GM12878 (cell line): ENCODE results near the gene NSMCE3. TPM values are rescaled to one million over a fixed set of nuclear protein-coding genes. Genes with fewer than 3 reads are reported as not detected.

Experiments
- BHLHE40 ChIP-seq, 2 experiments: fragments of 450-650 bp in 1 of 2; IDR thresholded peaks; 2 replicates each; pipeline ENCODE4 v1.6.1; 2011 to 2017; ENCODE audit warnings: low read depth in 2 of 2, borderline replicate concordance in 1 of 2, improper control_type of control experiment in 1 of 2, low read length in 1 of 2, mild to moderate bottlenecking in 1 of 2
- CBFB ChIP-seq: IDR thresholded peaks from 2 replicates; pipeline ENCODE4 v1.6.1; 2016; ENCODE audit warnings: antibody characterized with exemption, low read depth
- CBX5 ChIP-seq: sonication (generic); IDR thresholded peaks from 2 replicates; pipeline ENCODE4 v1.6.1; 2016; ENCODE audit warnings: low read depth, moderate library complexity, mild to moderate bottlenecking, inconsistent platforms
- EED ChIP-seq: sonication (generic); IDR thresholded peaks from 2 replicates; pipeline ENCODE4 v1.6.1; 2016; ENCODE audit warnings: antibody characterized with exemption, low read depth
- EGR1 ChIP-seq, 2 experiments: IDR thresholded peaks; 1 replicate in 1 of 2; 2 replicates in 1 of 2; pipeline ENCODE4 v1.6.1; 2011 to 2012; ENCODE audit warnings: low read depth in 2 of 2, low read length in 2 of 2, borderline replicate concordance in 1 of 2, mild to moderate bottlenecking in 1 of 2, moderate library complexity in 1 of 2
- GATAD2B ChIP-seq: fragments of 450-650 bp; conservative IDR thresholded peaks from 2 replicates; pipeline ENCODE4 v1.6.1; 2017; ENCODE audit warnings: low read depth, mild to moderate bottlenecking, moderate library complexity
- HDGF ChIP-seq: fragments of 450-650 bp; IDR thresholded peaks from 2 replicates; pipeline ENCODE4 v1.6.1; 2016; ENCODE audit warnings: antibody characterized with exemption
- MXI1 ChIP-seq: fragments of 150-350 bp; IDR thresholded peaks from 2 replicates; pipeline ENCODE4 v1.6.1; 2011; ENCODE audit warnings: low read depth, mild to moderate bottlenecking, inconsistent platforms, low read length, improper control_type of control experiment
- NRF1 ChIP-seq: conservative IDR thresholded peaks from 2 replicates; pipeline ENCODE4 v1.6.1; 2011; ENCODE audit warnings: mild to moderate bottlenecking, low read depth, low read length, improper control_type of control experiment
- PAX5 ChIP-seq: IDR thresholded peaks from 2 replicates; pipeline ENCODE4 v1.6.1; 2011; ENCODE audit warnings: low read depth, low read length, borderline replicate concordance
- PAX8 ChIP-seq: fragments of 450-650 bp; IDR thresholded peaks from 2 replicates; pipeline ENCODE4 v1.6.1; 2017; ENCODE audit warnings: mild to moderate bottlenecking, moderate library complexity
- POLR2AphosphoS5 ChIP-seq: IDR thresholded peaks from 2 replicates; pipeline ENCODE4 v1.6.1; 2011; ENCODE audit warnings: mild to moderate bottlenecking, low read length, inconsistent platforms
- POU2F2 ChIP-seq: IDR thresholded peaks from 3 replicates; pipeline ENCODE4 v1.6.1; 2011; ENCODE audit warnings: low read depth, mild to moderate bottlenecking, low read length, borderline replicate concordance
- RFX5 ChIP-seq: IDR thresholded peaks from 2 replicates; pipeline ENCODE4 v1.6.1; 2011; ENCODE audit warnings: low read depth, low read length, improper control_type of control experiment
- RUNX3 ChIP-seq: IDR thresholded peaks from 2 replicates; pipeline ENCODE4 v1.6.1; 2012; ENCODE audit warnings: low read length, inconsistent platforms
- SMAD5 ChIP-seq: IDR thresholded peaks from 2 replicates; pipeline ENCODE4 v1.6.1; 2016; ENCODE audit warnings: antibody characterized with exemption, low read depth
- SP1 ChIP-seq: IDR thresholded peaks from one replicate; pipeline ENCODE4 v1.6.1; 2011; ENCODE audit warnings: low read depth, low read length
- TBL1XR1 ChIP-seq: IDR thresholded peaks from 2 replicates; pipeline ENCODE4 v1.6.1; 2012; ENCODE audit warnings: low read depth, low read length, improper control_type of control experiment
- ZNF592 ChIP-seq: fragments of 450-650 bp; IDR thresholded peaks from 2 replicates; pipeline ENCODE4 v1.6.1; 2017; ENCODE audit warnings: mild to moderate bottlenecking, moderate library complexity
- polyA plus RNA-seq, 11 experiments: library from polyadenylated mRNA; depleted of rRNA in 4 of 11; unstranded in 6 of 11; stranded (reverse) in 5 of 11; fragments of >200 nt; fragmentation: Nextera tagmentation in 4 of 11; fragmentation: Illumina TruSeq in 1 of 11; extraction: Ambion mirVana in 4 of 11; extraction: Trizol in 1 of 11; gene quantifications; 1 replicate in 1 of 11; 2 replicates in 10 of 11; pipeline versions ENCODE4 v1.2.1 to v1.2.3, GENCODE V29; 2011 to 2016; ENCODE audit warnings: inconsistent platforms in 2 of 11, missing spikeins in 2 of 11, low read depth in 1 of 11
- total RNA-seq, 4 experiments: library from RNA; depleted of rRNA in 3 of 4; stranded (reverse); fragments of >200 nt in 3 of 4; fragmentation: Illumina TruSeq in 1 of 4; extraction: Trizol in 1 of 4; gene quantifications; 2 replicates each; pipeline versions ENCODE4 v1.2.1 to v1.2.3, GENCODE V29; 2013 to 2021
- TF ChIP-seq, protein P1 (sequence below): IDR thresholded peaks from 2 replicates; pipeline ENCODE4 v1.6.1; 2012; ENCODE audit warnings: low read depth, low read length, improper control_type of control experiment
- TF ChIP-seq, protein P2 (sequence below): IDR thresholded peaks from 2 replicates; pipeline ENCODE4 v1.6.1; 2011; ENCODE audit warnings: low read depth, mild to moderate bottlenecking, low read length, moderate library complexity, borderline replicate concordance; ENCODE audit errors: extremely low read depth
- TF ChIP-seq, protein P3 (sequence below): fragments of 450-650 bp; IDR thresholded peaks from 2 replicates; pipeline ENCODE4 v1.6.1; 2016; ENCODE audit warnings: mild to moderate bottlenecking
- TF ChIP-seq, protein P4 (sequence below): fragments of 450-650 bp; IDR thresholded peaks from 2 replicates; pipeline ENCODE4 v1.6.1; 2017; ENCODE audit warnings: low read depth, mild to moderate bottlenecking, moderate library complexity

The NSMCE3 gene
- total and polyA plus RNA-seq, 10 of the 15 experiments (the other 5 are each of a cell fraction or from before 2014, with no cell fraction given), result 3.7 to 30.0 (median 19.2) TPM

GRCh38 chr15:29269485-29270168 is at the start of gene NSMCE3 (continued):
- TF ChIP-seq EGR1 (IDR thresholded peaks at IDR 0.05; ENCODE audit: borderline replicate concordance in 1 of 2, low read depth in 2 of 2, low read length in 2 of 2) (peak in 1 of 2 experiments; percentile 42; a peak in 1 of 3 replicates), CBX5 (peak; percentile 87; the same call in 1 of the 2 replicates), RFX5 (peak; percentile 59; the same call in 1 of the 2 replicates), GATAD2B (peak; percentile 81), POLR2AphosphoS5 (peak; percentile 88), RUNX3 (peak; percentile 86), BHLHE40 (IDR thresholded peaks at IDR 0.05; ENCODE audit: borderline replicate concordance in 1 of 2, low read depth in 2 of 2, low read length in 1 of 2) (peak; percentile 69 to 89; a peak in 2 of 4 replicates), SP1 (peak; percentile 34), PAX5 (0 out of 2 replicates have a peak, but pooled peaks have one; percentile 74), PAX8 (no peak), NRF1 (peak; percentile 95), MXI1 (peak; percentile 62), ZNF592 (no peak), HDGF (no peak), SMAD5 (peak; percentile 64; the same call in 1 of the 2 replicates), TBL1XR1 (peak; percentile 92), EED (peak; percentile 71; the same call in 1 of the 2 replicates), CBFB (no peak), POU2F2 (0 out of 3 replicates have a peak, but pooled peaks have one; percentile 9)
- TF ChIP-seq, protein P1, sequence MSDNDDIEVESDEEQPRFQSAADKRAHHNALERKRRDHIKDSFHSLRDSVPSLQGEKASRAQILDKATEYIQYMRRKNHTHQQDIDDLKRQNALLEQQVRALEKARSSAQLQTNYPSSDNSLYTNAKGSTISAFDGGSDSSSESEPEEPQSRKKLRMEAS, result peak; percentile 15; the same call in 1 of the 2 replicates
- TF ChIP-seq, protein P2, sequence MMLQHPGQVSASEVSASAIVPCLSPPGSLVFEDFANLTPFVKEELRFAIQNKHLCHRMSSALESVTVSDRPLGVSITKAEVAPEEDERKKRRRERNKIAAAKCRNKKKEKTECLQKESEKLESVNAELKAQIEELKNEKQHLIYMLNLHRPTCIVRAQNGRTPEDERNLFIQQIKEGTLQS, result no peak
- TF ChIP-seq, protein P3, sequence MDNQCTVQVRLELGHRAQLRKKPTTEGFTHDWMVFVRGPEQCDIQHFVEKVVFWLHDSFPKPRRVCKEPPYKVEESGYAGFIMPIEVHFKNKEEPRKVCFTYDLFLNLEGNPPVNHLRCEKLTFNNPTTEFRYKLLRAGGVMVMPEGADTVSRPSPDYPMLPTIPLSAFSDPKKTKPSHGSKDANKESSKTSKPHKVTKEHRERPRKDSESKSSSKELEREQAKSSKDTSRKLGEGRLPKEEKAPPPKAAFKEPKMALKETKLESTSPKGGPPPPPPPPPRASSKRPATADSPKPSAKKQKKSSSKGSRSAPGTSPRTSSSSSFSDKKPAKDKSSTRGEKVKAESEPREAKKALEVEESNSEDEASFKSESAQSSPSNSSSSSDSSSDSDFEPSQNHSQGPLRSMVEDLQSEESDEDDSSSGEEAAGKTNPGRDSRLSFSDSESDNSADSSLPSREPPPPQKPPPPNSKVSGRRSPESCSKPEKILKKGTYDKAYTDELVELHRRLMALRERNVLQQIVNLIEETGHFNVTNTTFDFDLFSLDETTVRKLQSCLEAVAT, result peak; percentile 67; the same call in 1 of the 2 replicates
- TF ChIP-seq, protein P4, sequence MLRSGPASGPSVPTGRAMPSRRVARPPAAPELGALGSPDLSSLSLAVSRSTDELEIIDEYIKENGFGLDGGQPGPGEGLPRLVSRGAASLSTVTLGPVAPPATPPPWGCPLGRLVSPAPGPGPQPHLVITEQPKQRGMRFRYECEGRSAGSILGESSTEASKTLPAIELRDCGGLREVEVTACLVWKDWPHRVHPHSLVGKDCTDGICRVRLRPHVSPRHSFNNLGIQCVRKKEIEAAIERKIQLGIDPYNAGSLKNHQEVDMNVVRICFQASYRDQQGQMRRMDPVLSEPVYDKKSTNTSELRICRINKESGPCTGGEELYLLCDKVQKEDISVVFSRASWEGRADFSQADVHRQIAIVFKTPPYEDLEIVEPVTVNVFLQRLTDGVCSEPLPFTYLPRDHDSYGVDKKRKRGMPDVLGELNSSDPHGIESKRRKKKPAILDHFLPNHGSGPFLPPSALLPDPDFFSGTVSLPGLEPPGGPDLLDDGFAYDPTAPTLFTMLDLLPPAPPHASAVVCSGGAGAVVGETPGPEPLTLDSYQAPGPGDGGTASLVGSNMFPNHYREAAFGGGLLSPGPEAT, result peak; percentile 88
